Measurements from ENCODE around the gene VPS54. TPM values are rescaled to one million over a fixed set of nuclear protein-coding genes. Genes with fewer than 3 reads are reported as not detected.

The VPS54 gene
- total RNA-seq, 1 donor from 2014 or later, result 18.7 TPM

DNA sequence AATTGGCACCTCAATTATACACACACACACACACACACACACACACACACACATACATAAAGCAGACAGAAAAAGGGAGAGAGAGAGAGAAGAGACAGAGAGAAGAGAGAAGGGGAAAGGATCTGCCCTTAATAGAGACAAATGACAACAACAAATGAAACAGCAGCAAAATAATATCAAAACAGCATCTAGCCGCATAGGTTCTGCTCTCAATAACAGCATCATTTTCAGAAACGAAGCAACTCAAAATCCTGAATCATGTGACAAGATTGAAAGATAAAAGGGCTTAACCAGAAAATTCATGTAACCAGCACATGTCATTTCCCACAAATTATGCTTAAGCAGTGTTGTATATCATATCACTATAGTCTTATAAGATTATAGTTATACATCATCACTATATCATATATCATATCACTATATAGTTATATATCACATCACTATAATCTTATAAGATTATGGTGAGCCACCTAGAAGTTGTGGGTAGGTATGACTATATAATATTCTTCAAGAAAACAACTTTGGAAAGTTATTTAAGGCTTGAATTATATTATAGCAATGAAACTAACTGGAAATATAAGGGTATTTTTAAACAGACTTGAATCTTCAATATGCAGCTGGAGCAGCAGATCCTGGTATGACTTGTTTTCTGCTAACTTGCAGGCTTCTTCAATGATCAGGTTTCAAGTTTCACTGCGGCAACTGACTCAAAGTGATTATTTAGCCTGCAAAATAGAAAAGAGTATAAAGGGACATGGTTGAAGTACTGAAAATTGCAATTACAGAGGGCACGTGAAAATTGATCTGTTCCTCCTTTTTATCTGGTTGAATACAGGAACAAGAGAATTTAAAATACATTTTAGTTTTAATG lies 16.1 kb upstream of the VPS54 start:
- H3K36me3 Mint-ChIP-seq (ENCODE audit: unreplicated experiment), result no peaks in the 10 kb centered on the region
- TF ChIP-seq, protein P1, sequence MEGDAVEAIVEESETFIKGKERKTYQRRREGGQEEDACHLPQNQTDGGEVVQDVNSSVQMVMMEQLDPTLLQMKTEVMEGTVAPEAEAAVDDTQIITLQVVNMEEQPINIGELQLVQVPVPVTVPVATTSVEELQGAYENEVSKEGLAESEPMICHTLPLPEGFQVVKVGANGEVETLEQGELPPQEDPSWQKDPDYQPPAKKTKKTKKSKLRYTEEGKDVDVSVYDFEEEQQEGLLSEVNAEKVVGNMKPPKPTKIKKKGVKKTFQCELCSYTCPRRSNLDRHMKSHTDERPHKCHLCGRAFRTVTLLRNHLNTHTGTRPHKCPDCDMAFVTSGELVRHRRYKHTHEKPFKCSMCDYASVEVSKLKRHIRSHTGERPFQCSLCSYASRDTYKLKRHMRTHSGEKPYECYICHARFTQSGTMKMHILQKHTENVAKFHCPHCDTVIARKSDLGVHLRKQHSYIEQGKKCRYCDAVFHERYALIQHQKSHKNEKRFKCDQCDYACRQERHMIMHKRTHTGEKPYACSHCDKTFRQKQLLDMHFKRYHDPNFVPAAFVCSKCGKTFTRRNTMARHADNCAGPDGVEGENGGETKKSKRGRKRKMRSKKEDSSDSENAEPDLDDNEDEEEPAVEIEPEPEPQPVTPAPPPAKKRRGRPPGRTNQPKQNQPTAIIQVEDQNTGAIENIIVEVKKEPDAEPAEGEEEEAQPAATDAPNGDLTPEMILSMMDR (IDR thresholded peaks at IDR 0.05; ENCODE audit: partially characterized antibody, unreplicated experiment), result no peak
- H3K27me3 Mint-ChIP-seq (ENCODE audit: unreplicated experiment), result peaks cover 1% of the 10 kb centered on the region
- no peak overlapping the region for H3K4me3 Mint-ChIP-seq (ENCODE audit: unreplicated experiment)
- no peaks in the 10 kb centered on the region for H3K9me3 Mint-ChIP-seq (ENCODE audit: unreplicated experiment)
- DNase-seq, result no peak
- no peak overlapping the region for H3K27ac Mint-ChIP-seq (ENCODE audit: unreplicated experiment)
- H3K4me1 Mint-ChIP-seq (ENCODE audit: low read depth, unreplicated experiment), result peaks cover 6% of the 10 kb centered on the region

DNA sequence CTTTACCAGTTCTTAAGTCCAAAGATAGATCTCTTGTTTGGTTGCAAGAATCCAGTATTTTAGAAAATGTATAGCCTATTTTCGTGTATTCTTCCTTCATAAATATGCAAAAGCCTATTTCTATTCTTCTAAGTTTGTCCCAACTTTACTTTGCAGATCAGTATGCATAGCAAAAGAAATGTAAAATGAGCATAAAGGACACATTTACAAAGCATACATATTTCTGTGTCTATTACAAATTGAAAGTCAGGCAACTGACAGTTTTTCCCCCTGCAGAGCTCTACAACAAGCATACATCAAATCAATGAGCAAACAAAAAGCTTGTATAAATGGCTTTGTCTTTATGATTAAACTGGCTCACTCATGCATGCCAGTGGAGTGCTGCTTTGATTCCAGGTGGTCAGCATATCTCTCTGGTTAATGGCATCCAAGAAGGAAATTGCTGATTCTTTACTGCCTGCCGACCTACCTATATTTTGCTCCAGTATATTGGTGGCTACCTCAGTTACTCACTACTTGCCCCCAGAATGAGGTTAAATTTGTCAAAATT lies 10.0 kb upstream of the VPS54 start:
- DNase-seq, result no peak
- Mint-ChIP-seq H3K36me3 (ENCODE audit: unreplicated experiment) (no peaks in the 10 kb centered on the region), H3K4me3 (ENCODE audit: unreplicated experiment) (no peak overlapping the region), H3K4me1 (ENCODE audit: low read depth, unreplicated experiment) (no peaks in the 10 kb centered on the region), H3K9me3 (ENCODE audit: unreplicated experiment) (no peaks in the 10 kb centered on the region), H3K27ac (ENCODE audit: unreplicated experiment) (no peak overlapping the region), H3K27me3 (ENCODE audit: unreplicated experiment) (peaks cover 1% of the 10 kb centered on the region)
- TF ChIP-seq, protein P1 (IDR thresholded peaks at IDR 0.05; ENCODE audit: partially characterized antibody, unreplicated experiment), result no peak

DNA sequence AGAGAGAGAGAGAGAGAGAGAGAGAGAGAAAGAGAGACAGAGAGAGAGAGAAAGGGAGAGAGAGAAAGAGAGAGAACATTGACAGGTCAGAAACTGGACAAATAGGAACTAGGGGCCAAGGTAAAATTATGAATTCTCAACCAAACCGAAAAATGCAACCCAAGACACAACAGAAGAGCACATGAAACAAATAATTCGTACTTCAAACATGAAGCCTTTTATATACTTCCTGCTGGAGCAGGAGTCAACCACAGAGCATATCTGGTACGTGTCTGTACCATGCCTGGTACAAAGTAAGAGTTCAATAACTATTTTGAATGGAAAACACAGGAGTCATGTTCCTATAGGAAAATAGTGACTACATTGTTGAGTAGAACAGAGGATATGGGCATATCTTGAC lies 6.5 kb upstream of the VPS54 start:
- Mint-ChIP-seq H3K27me3 (ENCODE audit: unreplicated experiment) (peaks cover under 1% of the 10 kb centered on the region), H3K4me1 (ENCODE audit: low read depth, unreplicated experiment) (peaks cover 3% of the 10 kb centered on the region), H3K27ac (ENCODE audit: unreplicated experiment) (no peak overlapping the region), H3K9me3 (ENCODE audit: unreplicated experiment) (no peaks in the 10 kb centered on the region), H3K36me3 (ENCODE audit: unreplicated experiment) (no peaks in the 10 kb centered on the region), H3K4me3 (ENCODE audit: unreplicated experiment) (no peak overlapping the region)
- TF ChIP-seq, protein P1 (IDR thresholded peaks at IDR 0.05; ENCODE audit: partially characterized antibody, unreplicated experiment), result no peak
- no peak for DNase-seq

DNA sequence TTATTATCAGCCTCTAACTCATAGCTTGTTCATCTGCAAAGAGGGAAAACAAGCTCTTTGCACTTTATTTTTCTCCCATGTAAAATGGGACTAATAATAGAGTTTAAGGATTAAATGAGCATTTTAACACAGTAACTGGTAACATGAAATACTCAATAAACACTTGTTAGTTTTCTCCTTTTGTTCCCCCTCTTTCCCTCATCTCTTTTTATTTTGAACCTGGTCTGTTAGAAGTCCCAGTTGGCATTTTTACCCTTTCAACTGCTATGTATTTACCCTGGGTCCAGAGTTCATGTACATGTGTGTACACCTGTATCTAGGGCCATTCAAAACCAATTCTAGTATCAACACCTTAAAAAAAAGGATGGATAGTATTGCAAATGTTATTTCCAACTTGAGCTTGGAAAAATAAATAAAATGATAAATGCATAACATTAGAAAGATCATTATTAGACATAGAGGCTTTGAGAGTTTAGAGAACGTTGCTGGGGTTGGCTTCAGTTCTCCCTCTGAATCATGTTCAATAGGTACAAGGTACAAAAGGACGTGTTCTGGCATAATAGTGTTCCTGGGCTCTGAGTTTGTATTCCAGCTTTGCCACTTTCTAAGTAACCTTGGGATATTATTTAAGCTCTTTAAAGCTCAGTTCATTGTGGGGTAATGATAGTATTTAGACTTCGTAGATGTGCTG lies 5.2 kb upstream of the VPS54 start:
- DNase-seq, result no peak
- no peaks in the 10 kb centered on the region for H3K36me3 Mint-ChIP-seq (ENCODE audit: unreplicated experiment)
- peaks cover 4% of the 10 kb centered on the region for H3K27me3 Mint-ChIP-seq (ENCODE audit: unreplicated experiment)
- H3K4me3 Mint-ChIP-seq (ENCODE audit: unreplicated experiment), result no peak overlapping the region
- peaks cover 7% of the 10 kb centered on the region for H3K4me1 Mint-ChIP-seq (ENCODE audit: low read depth, unreplicated experiment)
- TF ChIP-seq, protein P1 (IDR thresholded peaks at IDR 0.05; ENCODE audit: partially characterized antibody, unreplicated experiment), result no peak
- H3K27ac Mint-ChIP-seq (ENCODE audit: unreplicated experiment), result no peak overlapping the region
- H3K9me3 Mint-ChIP-seq (ENCODE audit: unreplicated experiment), result peaks cover 2% of the 10 kb centered on the region
